ENCODE measurements around the gene PDE6A.
"Not testable (repeated sequence)": the region's sequence is repeated elsewhere in the genome, so short reads cannot be mapped to it uniquely, and the experiment has no call there.

The PDE6A gene

GRCh38 chr5:149943177-149943949, 1.2 kb downstream of the PDE6A start:
- DNase-seq; H2BK5ac ChIP-seq (ENCODE audit: low read depth, low read length, poor library complexity, severe bottlenecking); H3K23ac ChIP-seq (ENCODE audit: low read length in 2 of 2); H3K18ac ChIP-seq (ENCODE audit: low read depth in 1 of 2, low read length in 2 of 2); H3K9me3 ChIP-seq (ENCODE audit: control insufficient read depth, low read length); H2BK120ac ChIP-seq (ENCODE audit: low read depth, low read length); H2BK15ac ChIP-seq (ENCODE audit: low read depth, poor library complexity, severe bottlenecking); H3K14ac ChIP-seq (ENCODE audit: low read length in 2 of 2); H2AFZ ChIP-seq (ENCODE audit: low read depth, low read length); H3K4me2 ChIP-seq (ENCODE audit: low read length, poor library complexity, severe bottlenecking); H2BK12ac ChIP-seq (ENCODE audit: low read length in 2 of 2); H3K4me1 ChIP-seq (ENCODE audit: control insufficient read depth, insufficient read depth, low read depth, low read length); H3K27ac ChIP-seq (ENCODE audit: low read length, poor library complexity, severe bottlenecking); H2AK5ac ChIP-seq (ENCODE audit: low read length, severe bottlenecking); H3K4me3 ChIP-seq (ENCODE audit: insufficient read depth in 1 of 2, low read depth in 1 of 2, low read length in 2 of 2); H3K36me3 ChIP-seq (ENCODE audit: control insufficient read depth in 1 of 2, insufficient read depth in 2 of 2, low read depth in 1 of 2, low read length in 2 of 2); H3K79me1 ChIP-seq (replicated peaks; ENCODE audit: low read length, poor library complexity, severe bottlenecking); H3K4ac ChIP-seq (ENCODE audit: low read depth in 1 of 2, low read length in 2 of 2); H3K9ac ChIP-seq (ENCODE audit: low read length): not testable (repeated sequence)
- Histone ChIP-seq H4K91ac (ENCODE audit: low read length) (peak overlapping the region; percentile 45), H3K27me3 (ENCODE audit: control insufficient read depth in 1 of 2, insufficient read depth in 1 of 2, low read length in 2 of 2) (peaks cover 0 to 34% of the 10 kb centered on the region in 2 experiments), H4K8ac (ENCODE audit: low read length) (peak overlapping the region; percentile 9)
- WGBS: 92% methylated on average over 5 of the region's 6 CpGs

DNA sequence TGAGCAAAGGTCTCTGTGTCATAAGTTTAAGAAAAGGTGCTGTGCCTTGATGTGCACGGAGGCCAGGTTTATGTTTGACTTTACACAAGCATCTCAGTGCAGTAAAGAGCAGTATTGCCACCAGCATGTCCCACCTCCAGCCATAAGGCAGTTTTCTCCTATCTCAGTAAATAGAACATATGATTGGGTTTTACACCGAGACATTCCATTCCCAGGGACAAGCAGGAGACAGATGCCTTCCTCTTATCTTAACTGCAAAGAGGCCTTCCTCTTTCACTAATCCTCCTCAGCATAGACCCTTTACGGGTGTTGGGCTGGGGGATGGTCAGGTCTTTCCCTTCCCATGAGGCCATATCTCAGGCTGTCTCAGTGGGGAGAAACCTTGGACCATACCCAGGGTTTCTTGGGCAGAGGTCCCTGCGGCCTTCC, 1.8 kb downstream of the PDE6A start:
- peaks cover 0 to 29% of the 10 kb centered on the region in 2 experiments for H3K27me3 ChIP-seq (ENCODE audit: control insufficient read depth in 1 of 2, insufficient read depth in 1 of 2, low read length in 2 of 2)
- not testable (repeated sequence) for H2BK5ac ChIP-seq (ENCODE audit: low read depth, low read length, poor library complexity, severe bottlenecking); H3K9ac ChIP-seq (ENCODE audit: low read length); H3K27ac ChIP-seq (ENCODE audit: low read length, poor library complexity, severe bottlenecking); H2BK15ac ChIP-seq (ENCODE audit: low read depth, poor library complexity, severe bottlenecking); H3K4me1 ChIP-seq (ENCODE audit: control insufficient read depth, insufficient read depth, low read depth, low read length); H2BK12ac ChIP-seq (ENCODE audit: low read length in 2 of 2); H3K79me1 ChIP-seq (replicated peaks; ENCODE audit: low read length, poor library complexity, severe bottlenecking); H3K14ac ChIP-seq (ENCODE audit: low read length in 2 of 2); H2AK5ac ChIP-seq (ENCODE audit: low read length, severe bottlenecking); H4K8ac ChIP-seq (ENCODE audit: low read length); H3K4ac ChIP-seq (ENCODE audit: low read depth in 1 of 2, low read length in 2 of 2); H4K91ac ChIP-seq (ENCODE audit: low read length); H2AFZ ChIP-seq (ENCODE audit: low read depth, low read length); H3K18ac ChIP-seq (ENCODE audit: low read depth in 1 of 2, low read length in 2 of 2); DNase-seq; H3K9me3 ChIP-seq (ENCODE audit: control insufficient read depth, low read length); H2BK120ac ChIP-seq (ENCODE audit: low read depth, low read length); H3K36me3 ChIP-seq (ENCODE audit: control insufficient read depth in 1 of 2, insufficient read depth in 2 of 2, low read depth in 1 of 2, low read length in 2 of 2); H3K4me3 ChIP-seq (ENCODE audit: insufficient read depth in 1 of 2, low read depth in 1 of 2, low read length in 2 of 2); H3K23ac ChIP-seq (ENCODE audit: low read length in 2 of 2); H3K4me2 ChIP-seq (ENCODE audit: low read length, poor library complexity, severe bottlenecking)
- WGBS: 68% methylated on average over 4 of the region's 4 CpGs

DNA sequence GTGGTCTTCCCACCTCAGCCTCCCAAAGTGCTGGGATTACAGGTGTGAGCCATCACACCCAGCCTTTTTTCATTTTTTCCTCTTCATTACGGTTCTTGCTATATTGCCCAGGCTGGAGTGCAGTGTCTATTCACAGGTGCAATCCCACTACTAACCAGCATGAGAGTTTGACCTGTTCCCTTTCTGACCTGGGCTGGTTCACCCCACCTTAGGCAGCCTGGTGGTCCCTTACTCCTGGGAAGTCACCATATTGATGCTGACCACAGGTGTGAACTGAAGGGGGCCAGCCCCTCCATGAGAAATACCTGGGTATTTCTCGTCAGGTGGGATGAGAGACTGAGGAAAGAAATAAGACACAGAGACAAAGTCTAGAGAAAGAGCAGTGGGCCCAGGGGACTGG, 2.4 kb downstream of the PDE6A start:
- H3K4me1 ChIP-seq (ENCODE audit: control insufficient read depth, insufficient read depth, low read depth, low read length): peaks cover 9% of the 10 kb centered on the region
- no peak overlapping the region for H2BK12ac ChIP-seq (ENCODE audit: low read length in 2 of 2)
- H3K27ac ChIP-seq (ENCODE audit: low read length, poor library complexity, severe bottlenecking): no peak overlapping the region
- no peak overlapping the region for H4K91ac ChIP-seq (ENCODE audit: low read length)
- no peak overlapping the region for H3K9ac ChIP-seq (ENCODE audit: low read length)
- no peaks in the 10 kb centered on the region for H3K9me3 ChIP-seq (ENCODE audit: control insufficient read depth, low read length)
- no peak overlapping the region for H3K4me2 ChIP-seq (ENCODE audit: low read length, poor library complexity, severe bottlenecking)
- H2BK5ac ChIP-seq (ENCODE audit: low read depth, low read length, poor library complexity, severe bottlenecking): no peak overlapping the region
- H3K27me3 ChIP-seq (ENCODE audit: control insufficient read depth in 1 of 2, insufficient read depth in 1 of 2, low read length in 2 of 2): peaks cover 0 to 26% of the 10 kb centered on the region in 2 experiments
- no peak overlapping the region for H3K4me3 ChIP-seq (ENCODE audit: insufficient read depth in 1 of 2, low read depth in 1 of 2, low read length in 2 of 2)
- H4K8ac ChIP-seq (ENCODE audit: low read length): no peak overlapping the region
- H3K18ac ChIP-seq (ENCODE audit: low read depth in 1 of 2, low read length in 2 of 2): no peak overlapping the region
- no peaks in the 10 kb centered on the region for H3K79me1 ChIP-seq (replicated peaks; ENCODE audit: low read length, poor library complexity, severe bottlenecking)
- H2AFZ ChIP-seq (ENCODE audit: low read depth, low read length): no peak overlapping the region
- H3K14ac ChIP-seq (ENCODE audit: low read length in 2 of 2): no peak overlapping the region
- no peak overlapping the region for H2BK15ac ChIP-seq (ENCODE audit: low read depth, poor library complexity, severe bottlenecking)
- H3K4ac ChIP-seq (ENCODE audit: low read depth in 1 of 2, low read length in 2 of 2): no peak overlapping the region
- 97% methylated on average over 2 of the region's 2 CpGs for WGBS
- no peak for DNase-seq
- no peak overlapping the region for H3K23ac ChIP-seq (ENCODE audit: low read length in 2 of 2)
- H2BK120ac ChIP-seq (ENCODE audit: low read depth, low read length): no peak overlapping the region
- no peak overlapping the region for H2AK5ac ChIP-seq (ENCODE audit: low read length, severe bottlenecking)
- H3K36me3 ChIP-seq (ENCODE audit: control insufficient read depth in 1 of 2, insufficient read depth in 2 of 2, low read depth in 1 of 2, low read length in 2 of 2): no peaks in the 10 kb centered on the region

- no peak overlapping the region for H2BK120ac ChIP-seq (ENCODE audit: low read depth, low read length)
- H4K91ac ChIP-seq (ENCODE audit: low read length): no peak overlapping the region
- no peak overlapping the region for H3K27ac ChIP-seq (ENCODE audit: low read length, poor library complexity, severe bottlenecking)
- H3K79me1 ChIP-seq (replicated peaks; ENCODE audit: low read length, poor library complexity, severe bottlenecking): no peaks in the 10 kb centered on the region
- no peak overlapping the region for H2AK5ac ChIP-seq (ENCODE audit: low read length, severe bottlenecking)
- no peaks in the 10 kb centered on the region for H3K36me3 ChIP-seq (ENCODE audit: control insufficient read depth in 1 of 2, insufficient read depth in 2 of 2, low read depth in 1 of 2, low read length in 2 of 2)
- no peak overlapping the region for H2BK5ac ChIP-seq (ENCODE audit: low read depth, low read length, poor library complexity, severe bottlenecking)
- no peak overlapping the region for H3K4ac ChIP-seq (ENCODE audit: low read depth in 1 of 2, low read length in 2 of 2)
- H3K18ac ChIP-seq (ENCODE audit: low read depth in 1 of 2, low read length in 2 of 2): no peak overlapping the region
- H3K23ac ChIP-seq (ENCODE audit: low read length in 2 of 2): no peak overlapping the region
- H3K14ac ChIP-seq (ENCODE audit: low read length in 2 of 2): no peak overlapping the region
- no peak for DNase-seq
- H3K4me2 ChIP-seq (ENCODE audit: low read length, poor library complexity, severe bottlenecking): no peak overlapping the region
- H2AFZ ChIP-seq (ENCODE audit: low read depth, low read length): no peak overlapping the region
- H4K8ac ChIP-seq (ENCODE audit: low read length): no peak overlapping the region
- H2BK12ac ChIP-seq (ENCODE audit: low read length in 2 of 2): no peak overlapping the region
- no peak overlapping the region for H3K4me3 ChIP-seq (ENCODE audit: insufficient read depth in 1 of 2, low read depth in 1 of 2, low read length in 2 of 2)
- H3K27me3 ChIP-seq (ENCODE audit: control insufficient read depth in 1 of 2, insufficient read depth in 1 of 2, low read length in 2 of 2): peaks cover 0 to 26% of the 10 kb centered on the region in 2 experiments
- peaks cover 12% of the 10 kb centered on the region for H3K4me1 ChIP-seq (ENCODE audit: control insufficient read depth, insufficient read depth, low read depth, low read length)
- WGBS: 96% methylated on average over 3 of the region's 4 CpGs
- H3K9me3 ChIP-seq (ENCODE audit: control insufficient read depth, low read length): no peaks in the 10 kb centered on the region
- H2BK15ac ChIP-seq (ENCODE audit: low read depth, poor library complexity, severe bottlenecking): no peak overlapping the region
- H3K9ac ChIP-seq (ENCODE audit: low read length): no peak overlapping the region
Observed at GRCh38 chr5:149941795-149942194, 2.8 kb downstream of the PDE6A start.

Data from mesenchymal stem cell (in vitro differentiated cells and primary cell).